ENCODE measurements around the gene G2E3.
"Not testable (repeated sequence)": the region's sequence is repeated elsewhere in the genome, so short reads cannot be mapped to it uniquely, and the experiment has no call there.

GRCh38 chr14:30546735-30547134, 12.2 kb upstream of the G2E3 start:
- not testable (repeated sequence) for TF ChIP-seq POLR2A, CTCF (IDR thresholded peaks at IDR 0.05)
